Tibial artery (tissue), 4 donors: Measurements from ENCODE around the gene IPO13.

ENCODE experiments used
- DNase-seq, 2 donors: peaks; one replicate each; pipeline ENCODE4 v3.0.0-alpha.2; 2019
- H3K27ac ChIP-seq, 2 donors: fragments of 200-600 bp; sonication (generic) in 1 of 2; 1 replicate in 1 of 2; 2 replicates in 1 of 2; pipeline ENCODE4 v1.5.1; 2018 to 2019; ENCODE audit warnings: mild to moderate bottlenecking in 1 of 2
- H3K27me3 ChIP-seq, 2 donors: fragments of 200-600 bp; sonication (generic) in 1 of 2; one replicate each; pipeline versions ENCODE4 v1.5.1 to v1.6.0; 2016 to 2019
- H3K36me3 ChIP-seq, 3 donors: fragments of 200-600 bp; sonication (generic) in 2 of 3; one replicate each; pipeline ENCODE4 v1.5.1; 2016 to 2019; ENCODE audit warnings: mild to moderate bottlenecking in 2 of 3
- H3K4me1 ChIP-seq, 4 donors: fragments of 200-600 bp; sonication (generic) in 2 of 4; 1 replicate in 3 of 4; 2 replicates in 1 of 4; pipeline ENCODE4 v1.5.1; 2016 to 2019
- H3K4me3 ChIP-seq, 2 donors: fragments of 200-600 bp; sonication (generic) in 1 of 2; 1 replicate in 1 of 2; 2 replicates in 1 of 2; pipeline ENCODE4 v1.5.1; 2018 to 2019; ENCODE audit warnings: mild to moderate bottlenecking in 2 of 2
- H3K9me3 ChIP-seq, 3 donors: fragments of 200-600 bp; sonication (generic) in 1 of 3; one replicate each; pipeline ENCODE4 v1.5.1; 2016 to 2019
- intact Hi-C: fragments of 100-400 bp; cut with DNase I; formaldehyde crosslinking; loops from one replicate; pipeline ENCODE4 v1.15.0; 2023; ENCODE audit warnings: low total_unique reads
- TF ChIP-seq, protein P1 (sequence below), 2 experiments: fragments of 200-600 bp in 1 of 2; fragments of 450-650 bp in 1 of 2; IDR thresholded peaks; one replicate each; pipeline ENCODE4 v1.5.1; 2017 to 2019; ENCODE audit warnings: antibody characterized with exemption in 2 of 2, mild to moderate bottlenecking in 1 of 2, moderate library complexity in 1 of 2

Gene IPO13

DNA sequence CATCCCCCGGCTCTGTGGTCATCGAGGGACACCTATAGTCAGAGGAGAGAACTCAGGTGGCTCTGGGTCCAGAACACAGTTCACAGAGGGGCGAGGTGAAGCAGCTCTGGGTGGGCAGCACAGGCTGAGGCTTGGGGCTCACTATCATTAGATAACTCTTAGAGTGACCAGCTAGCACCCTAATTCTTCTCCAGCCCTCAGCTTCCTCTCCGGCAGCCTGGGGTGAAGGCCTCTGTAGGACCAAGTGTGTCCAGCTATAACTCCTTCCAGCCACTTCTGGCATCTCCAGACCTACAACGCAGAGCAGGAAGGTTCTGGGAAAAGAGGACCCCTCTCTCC lies 11.8 kb upstream of the IPO13 start:
- Histone ChIP-seq H3K9me3 (no peaks in the 10 kb centered on the region), H3K4me1 (peaks cover 0 to 41% (median 27%) of the 10 kb centered on the region in 4 donors), H3K36me3 (peaks cover 0 to 14% (median 7%) of the 10 kb centered on the region in 3 donors), H3K27ac (no peak overlapping the region), H3K4me3 (no peak overlapping the region), H3K27me3 (peaks cover 0 to 13% of the 10 kb centered on the region in 2 donors)
- intact Hi-C loops: loop anchor here (2.0 kb wide), 1 partner anchor 172 kb away; no protein-coding TSS in a partner anchor
- TF ChIP-seq, protein P1, sequence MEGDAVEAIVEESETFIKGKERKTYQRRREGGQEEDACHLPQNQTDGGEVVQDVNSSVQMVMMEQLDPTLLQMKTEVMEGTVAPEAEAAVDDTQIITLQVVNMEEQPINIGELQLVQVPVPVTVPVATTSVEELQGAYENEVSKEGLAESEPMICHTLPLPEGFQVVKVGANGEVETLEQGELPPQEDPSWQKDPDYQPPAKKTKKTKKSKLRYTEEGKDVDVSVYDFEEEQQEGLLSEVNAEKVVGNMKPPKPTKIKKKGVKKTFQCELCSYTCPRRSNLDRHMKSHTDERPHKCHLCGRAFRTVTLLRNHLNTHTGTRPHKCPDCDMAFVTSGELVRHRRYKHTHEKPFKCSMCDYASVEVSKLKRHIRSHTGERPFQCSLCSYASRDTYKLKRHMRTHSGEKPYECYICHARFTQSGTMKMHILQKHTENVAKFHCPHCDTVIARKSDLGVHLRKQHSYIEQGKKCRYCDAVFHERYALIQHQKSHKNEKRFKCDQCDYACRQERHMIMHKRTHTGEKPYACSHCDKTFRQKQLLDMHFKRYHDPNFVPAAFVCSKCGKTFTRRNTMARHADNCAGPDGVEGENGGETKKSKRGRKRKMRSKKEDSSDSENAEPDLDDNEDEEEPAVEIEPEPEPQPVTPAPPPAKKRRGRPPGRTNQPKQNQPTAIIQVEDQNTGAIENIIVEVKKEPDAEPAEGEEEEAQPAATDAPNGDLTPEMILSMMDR (IDR thresholded peaks at IDR 0.05): no peak
- DNase-seq: no peak

DNA sequence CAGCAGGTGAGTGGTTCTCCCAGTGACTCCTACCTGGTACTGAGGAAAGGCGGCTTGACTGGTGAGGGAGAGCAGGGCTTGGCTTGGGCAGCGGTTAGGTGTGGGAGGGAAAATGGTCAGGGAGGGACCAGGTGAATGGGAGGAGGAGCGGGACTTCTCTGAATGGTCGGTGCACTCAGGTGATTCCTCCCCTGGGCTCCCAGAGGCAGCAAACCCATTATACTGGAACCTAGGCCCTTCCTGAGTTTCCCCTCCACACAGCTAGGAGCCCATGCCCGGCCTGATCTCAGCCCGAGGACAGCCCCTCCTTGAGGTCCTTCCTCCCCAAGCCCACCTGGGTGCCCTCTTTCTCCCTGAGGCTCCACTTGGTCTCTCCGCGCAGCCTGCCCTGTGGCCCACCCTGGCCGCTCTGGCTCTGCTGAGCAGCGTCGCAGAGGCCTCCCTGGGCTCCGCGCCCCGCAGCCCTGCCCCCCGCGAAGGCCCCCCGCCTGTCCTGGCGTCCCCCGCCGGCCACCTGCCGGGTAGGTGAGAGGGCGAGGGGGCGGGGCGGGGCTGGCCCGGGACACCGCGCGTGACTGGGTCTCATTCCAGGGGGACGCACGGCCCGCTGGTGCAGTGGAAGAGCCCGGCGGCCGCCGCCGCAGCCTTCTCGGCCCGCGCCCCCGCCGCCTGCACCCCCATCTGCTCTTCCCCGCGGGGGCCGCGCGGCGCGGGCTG lies 10.9 kb upstream of the IPO13 start:
- TF ChIP-seq, protein P1 (IDR thresholded peaks at IDR 0.05): no peak
- peaks cover 0 to 5% (median 0%) of the 10 kb centered on the region in 3 donors for H3K36me3 ChIP-seq
- no peaks in the 10 kb centered on the region for H3K9me3 ChIP-seq
- H3K27me3 ChIP-seq: peaks cover 0 to 13% of the 10 kb centered on the region in 2 donors
- peaks cover 0 to 41% (median 27%) of the 10 kb centered on the region in 4 donors for H3K4me1 ChIP-seq
- H3K4me3 ChIP-seq: peak overlapping the region; percentile 42 to 55
- DNase-seq: no peak
- intact Hi-C loops: loop anchor here (2.0 kb wide), 1 partner anchor 173 kb away; no protein-coding TSS in a partner anchor
- H3K27ac ChIP-seq: no peak overlapping the region

DNA sequence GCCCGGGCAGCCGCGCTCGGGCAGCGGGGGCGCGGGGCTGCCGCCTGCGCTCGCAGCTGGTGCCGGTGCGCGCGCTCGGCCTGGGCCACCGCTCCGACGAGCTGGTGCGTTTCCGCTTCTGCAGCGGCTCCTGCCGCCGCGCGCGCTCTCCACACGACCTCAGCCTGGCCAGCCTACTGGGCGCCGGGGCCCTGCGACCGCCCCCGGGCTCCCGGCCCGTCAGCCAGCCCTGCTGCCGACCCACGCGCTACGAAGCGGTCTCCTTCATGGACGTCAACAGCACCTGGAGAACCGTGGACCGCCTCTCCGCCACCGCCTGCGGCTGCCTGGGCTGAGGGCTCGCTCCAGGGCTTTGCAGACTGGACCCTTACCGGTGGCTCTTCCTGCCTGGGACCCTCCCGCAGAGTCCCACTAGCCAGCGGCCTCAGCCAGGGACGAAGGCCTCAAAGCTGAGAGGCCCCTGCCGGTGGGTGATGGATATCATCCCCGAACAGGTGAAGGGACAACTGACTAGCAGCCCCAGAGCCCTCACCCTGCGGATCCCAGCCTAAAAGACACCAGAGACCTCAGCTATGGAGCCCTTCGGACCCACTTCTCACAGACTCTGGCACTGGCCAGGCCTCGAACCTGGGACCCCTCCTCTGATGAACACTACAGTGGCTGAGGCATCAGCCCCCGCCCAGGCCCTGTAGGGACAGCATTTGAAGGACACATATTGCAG lies 10.2 kb upstream of the IPO13 start:
- peaks cover 0 to 41% (median 27%) of the 10 kb centered on the region in 4 donors for H3K4me1 ChIP-seq
- TF ChIP-seq, protein P1 (IDR thresholded peaks at IDR 0.05): no peak
- intact Hi-C loops: no loop called here
- no peak overlapping the region for H3K27ac ChIP-seq
- H3K36me3 ChIP-seq: no peaks in the 10 kb centered on the region
- no peak for DNase-seq
- H3K4me3 ChIP-seq: peak overlapping the region; percentile 42 to 55
- H3K9me3 ChIP-seq: no peaks in the 10 kb centered on the region
- H3K27me3 ChIP-seq: peaks cover 0 to 13% of the 10 kb centered on the region in 2 donors

GRCh38 chr1:43937179-43937865 lies 9.4 kb upstream of the IPO13 start:
- Histone ChIP-seq H3K4me1 (peaks cover 0 to 41% (median 27%) of the 10 kb centered on the region in 4 donors), H3K9me3 (no peaks in the 10 kb centered on the region), H3K27ac (no peak overlapping the region), H3K27me3 (peaks cover 0 to 13% of the 10 kb centered on the region in 2 donors), H3K36me3 (no peaks in the 10 kb centered on the region), H3K4me3 (no peak overlapping the region)
- DNase-seq: no peak
- intact Hi-C loops: no loop called here
- TF ChIP-seq, protein P1 (IDR thresholded peaks at IDR 0.05): no peak

DNA sequence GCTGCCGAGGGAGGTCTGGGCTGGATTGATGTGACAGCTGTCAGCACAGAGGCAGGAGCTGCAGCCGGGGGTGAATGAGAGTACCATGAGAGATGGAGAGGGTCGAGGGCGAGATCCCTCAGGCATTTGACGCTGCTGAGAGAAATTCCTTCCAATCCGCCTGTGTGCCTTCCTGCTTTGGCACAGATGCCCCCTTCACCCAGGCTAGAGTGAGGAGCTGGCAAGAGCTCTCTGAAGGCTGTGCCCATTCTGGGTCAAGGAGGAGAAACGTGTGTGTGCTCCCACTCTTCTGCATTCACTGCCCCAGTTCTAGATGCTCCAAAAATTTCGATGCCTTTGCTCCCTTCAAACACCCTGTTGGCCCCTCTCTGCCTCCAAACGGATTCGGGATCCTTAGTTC lies 8.4 kb upstream of the IPO13 start:
- no peaks in the 10 kb centered on the region for H3K9me3 ChIP-seq
- H3K27ac ChIP-seq: no peak overlapping the region
- H3K4me3 ChIP-seq: no peak overlapping the region
- H3K36me3 ChIP-seq: no peaks in the 10 kb centered on the region
- H3K27me3 ChIP-seq: peaks cover 0 to 13% of the 10 kb centered on the region in 2 donors
- no peak for DNase-seq
- TF ChIP-seq, protein P1 (IDR thresholded peaks at IDR 0.05): no peak
- H3K4me1 ChIP-seq: peaks cover 0 to 32% (median 21%) of the 10 kb centered on the region in 4 donors
- intact Hi-C loops: no loop called here
